Tibial nerve (tissue), 4 donors: ENCODE measurements around the gene SOHLH2. TPM values are rescaled to one million over a fixed set of nuclear protein-coding genes. Genes with fewer than 3 reads are reported as not detected.
A peak's percentile ranks its signal among the peaks of the same experiment; 100 is the strongest.

Experiments used
- DNase-seq, 2 donors: peaks; one replicate each; pipeline ENCODE4 v3.0.0-alpha.2; 2019; ENCODE audit warnings: low spot score in 2 of 2
- H3K27ac ChIP-seq, 4 donors: fragments of 200-600 bp; sonication (generic) in 3 of 4; one replicate each; pipeline ENCODE4 v1.5.1; 2017 to 2019; ENCODE audit warnings: mild to moderate bottlenecking in 1 of 4
- H3K27me3 ChIP-seq, 2 donors: fragments of 200-600 bp; sonication (generic) in 1 of 2; one replicate each; pipeline versions ENCODE4 v1.5.1 to v1.6.0; 2017 to 2019
- H3K36me3 ChIP-seq, 3 donors: fragments of 200-600 bp; sonication (generic); one replicate each; pipeline ENCODE4 v1.5.1; 2018 to 2019
- H3K4me1 ChIP-seq, 4 donors: fragments of 200-600 bp; sonication (generic) in 3 of 4; one replicate each; pipeline ENCODE4 v1.5.1; 2017 to 2019
- H3K4me3 ChIP-seq, 4 donors: fragments of 200-600 bp; sonication (generic) in 3 of 4; one replicate each; pipeline ENCODE4 v1.5.1; 2017 to 2019; ENCODE audit warnings: mild to moderate bottlenecking in 1 of 4, moderate library complexity in 1 of 4
- H3K9me3 ChIP-seq, 4 donors: fragments of 200-600 bp; sonication (generic) in 3 of 4; one replicate each; pipeline ENCODE4 v1.5.1; 2017 to 2019
- EP300 ChIP-seq, 2 donors: sonication (generic); formaldehyde crosslinking; IDR thresholded peaks; one replicate each; pipeline ENCODE4 v1.6.1; 2017; ENCODE audit warnings: antibody characterized with exemption in 2 of 2, mild to moderate bottlenecking in 1 of 2
- POLR2A ChIP-seq, 2 donors: fragments of 450-650 bp; IDR thresholded peaks; one replicate each; pipeline ENCODE4 v1.6.1; 2017; ENCODE audit warnings: antibody characterized with exemption in 2 of 2, mild to moderate bottlenecking in 2 of 2, moderate library complexity in 2 of 2
- WGBS, 2 donors: methylation state at CpG; one replicate each; pipeline ENCODE4 v1.1.5; 2018; 5-methylcytosine and 5-hydroxymethylcytosine counted together
- total RNA-seq, 4 donors: library from RNA; depleted of rRNA; stranded (reverse); fragments of >200 nt; gene quantifications; one replicate each; pipeline ENCODE4 v1.1.0, GENCODE V29; 2016
- TF ChIP-seq, protein P1 (sequence below), 5 experiments: fragments of 200-600 bp in 3 of 5; fragments of 450-650 bp in 2 of 5; sonication (generic) in 3 of 5; IDR thresholded peaks; one replicate each; pipeline ENCODE4 v1.5.1; 2016 to 2019; ENCODE audit warnings: antibody characterized with exemption in 5 of 5, mild to moderate bottlenecking in 3 of 5, moderate library complexity in 2 of 5

SOHLH2 gene
- total RNA-seq, 4 donors from 2014 or later: 0.20 TPM; not detected in 3

DNA sequence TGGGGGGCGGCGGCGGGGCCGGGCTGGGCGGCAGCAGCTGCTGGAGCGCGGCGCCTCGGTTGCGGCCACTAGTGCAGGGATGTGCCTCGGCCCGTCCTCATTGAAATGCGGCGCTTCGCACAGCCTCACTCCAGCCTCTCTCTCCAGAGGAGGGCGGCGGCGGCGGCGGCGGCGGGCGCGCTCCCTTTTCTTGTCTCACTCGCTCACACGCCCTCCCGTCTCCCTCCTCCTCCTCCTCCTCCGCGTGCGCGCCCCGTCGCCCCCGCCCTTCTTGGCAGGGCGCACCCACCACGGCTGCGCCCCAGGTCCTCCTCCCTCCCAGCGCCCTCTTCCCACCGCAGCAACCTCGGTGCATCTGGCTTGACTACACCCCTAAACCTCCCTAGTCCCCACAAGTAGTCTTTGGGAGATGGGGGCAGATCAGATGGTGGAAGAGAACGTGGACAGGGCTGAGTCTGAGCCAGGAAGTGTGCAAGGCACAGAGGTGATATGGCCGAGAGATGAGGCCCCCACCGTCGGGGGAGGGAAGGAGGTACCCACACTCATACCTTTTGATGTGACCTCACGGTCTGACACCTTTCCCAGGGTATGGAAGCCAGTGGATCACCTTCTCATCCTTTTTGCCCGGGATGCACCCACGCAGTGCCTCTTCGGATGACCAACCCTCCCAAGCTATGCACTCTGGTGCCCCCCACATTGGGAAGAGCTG, 83.0 kb downstream of the SOHLH2 start, which contains the start of gene DCLK1:
Gene DCLK1 (minus strand): TSS at position 161 of the 709 bp plus-strand sequence.
- Histone ChIP-seq H3K36me3 (no peaks in the 10 kb centered on the region), H3K27ac (peak within 1 kb of the TSS; percentile 36 to 81 (median 50)), H3K4me3 (peak within 1 kb of the TSS; percentile 30 to 60 (median 40)), H3K27me3 (peaks cover 0 to 8% of the 10 kb centered on the region in 2 donors), H3K9me3 (no peaks in the 10 kb centered on the region), H3K4me1 (peaks cover 0 to 17% (median 0%) of the 10 kb centered on the region in 4 donors)
- TF ChIP-seq, protein P1, sequence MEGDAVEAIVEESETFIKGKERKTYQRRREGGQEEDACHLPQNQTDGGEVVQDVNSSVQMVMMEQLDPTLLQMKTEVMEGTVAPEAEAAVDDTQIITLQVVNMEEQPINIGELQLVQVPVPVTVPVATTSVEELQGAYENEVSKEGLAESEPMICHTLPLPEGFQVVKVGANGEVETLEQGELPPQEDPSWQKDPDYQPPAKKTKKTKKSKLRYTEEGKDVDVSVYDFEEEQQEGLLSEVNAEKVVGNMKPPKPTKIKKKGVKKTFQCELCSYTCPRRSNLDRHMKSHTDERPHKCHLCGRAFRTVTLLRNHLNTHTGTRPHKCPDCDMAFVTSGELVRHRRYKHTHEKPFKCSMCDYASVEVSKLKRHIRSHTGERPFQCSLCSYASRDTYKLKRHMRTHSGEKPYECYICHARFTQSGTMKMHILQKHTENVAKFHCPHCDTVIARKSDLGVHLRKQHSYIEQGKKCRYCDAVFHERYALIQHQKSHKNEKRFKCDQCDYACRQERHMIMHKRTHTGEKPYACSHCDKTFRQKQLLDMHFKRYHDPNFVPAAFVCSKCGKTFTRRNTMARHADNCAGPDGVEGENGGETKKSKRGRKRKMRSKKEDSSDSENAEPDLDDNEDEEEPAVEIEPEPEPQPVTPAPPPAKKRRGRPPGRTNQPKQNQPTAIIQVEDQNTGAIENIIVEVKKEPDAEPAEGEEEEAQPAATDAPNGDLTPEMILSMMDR (IDR thresholded peaks at IDR 0.05): no peak
- peak in 1 of 2 donors; percentile 20 for TF ChIP-seq EP300 (IDR thresholded peaks at IDR 0.05)
- no peak for TF ChIP-seq POLR2A (IDR thresholded peaks at IDR 0.05)
- DNase-seq: peak; percentile 56 to 60
- WGBS, 2 donors: 9 to 13% methylated on average over 28 to 44 of the region's 48 CpGs

DNA sequence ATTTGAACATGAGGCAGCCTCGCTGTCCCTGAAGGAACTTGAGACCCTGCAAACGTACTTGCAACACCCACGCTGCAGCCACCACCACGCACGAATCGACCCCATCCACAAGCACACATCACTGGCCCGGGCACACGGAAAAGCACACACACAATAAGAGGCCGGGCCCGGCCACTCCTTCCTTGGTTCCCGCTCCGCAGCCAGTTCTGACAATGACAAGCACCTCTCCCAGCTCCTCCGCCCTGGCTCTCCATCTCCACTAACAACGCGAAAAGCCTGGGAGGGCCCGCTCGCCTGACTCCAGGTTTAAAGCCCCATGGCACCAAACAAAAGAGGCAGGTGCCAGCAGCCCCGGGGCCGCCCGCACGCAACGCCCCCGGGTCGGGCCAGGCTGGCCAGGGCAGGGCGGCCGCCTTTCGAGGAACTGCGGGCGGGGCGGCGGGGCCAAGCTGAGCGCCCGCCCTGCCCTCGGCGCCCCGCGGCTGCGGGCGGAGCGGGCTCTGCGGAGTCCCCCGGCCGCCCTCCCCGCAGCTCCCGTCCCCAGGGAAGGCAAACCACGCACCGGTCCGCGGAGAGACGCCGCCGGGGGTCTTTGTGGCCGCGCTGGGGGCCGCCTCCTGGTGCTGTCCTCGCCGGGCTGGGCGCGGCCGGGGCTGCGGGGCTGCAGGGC, 83.7 kb downstream of the SOHLH2 start:
- peak overlapping the region; percentile 30 to 60 (median 40) for H3K4me3 ChIP-seq
- peaks cover 0 to 17% (median 0%) of the 10 kb centered on the region in 4 donors for H3K4me1 ChIP-seq
- no peak for TF ChIP-seq EP300 (IDR thresholded peaks at IDR 0.05)
- TF ChIP-seq POLR2A (IDR thresholded peaks at IDR 0.05): no peak
- TF ChIP-seq, protein P1 (IDR thresholded peaks at IDR 0.05): no peak
- peaks cover 0 to under 1% (median 0%) of the 10 kb centered on the region in 3 donors for H3K36me3 ChIP-seq
- WGBS, 2 donors: 2 to 3% methylated on average over 17 to 30 of the region's 61 CpGs
- peak in 1 of 2 donors; percentile 21 for DNase-seq
- peak overlapping the region in 2 of 4 donors; percentile 51 to 81 for H3K27ac ChIP-seq
- peaks cover 0 to 8% of the 10 kb centered on the region in 2 donors for H3K27me3 ChIP-seq
- no peaks in the 10 kb centered on the region for H3K9me3 ChIP-seq

DNA sequence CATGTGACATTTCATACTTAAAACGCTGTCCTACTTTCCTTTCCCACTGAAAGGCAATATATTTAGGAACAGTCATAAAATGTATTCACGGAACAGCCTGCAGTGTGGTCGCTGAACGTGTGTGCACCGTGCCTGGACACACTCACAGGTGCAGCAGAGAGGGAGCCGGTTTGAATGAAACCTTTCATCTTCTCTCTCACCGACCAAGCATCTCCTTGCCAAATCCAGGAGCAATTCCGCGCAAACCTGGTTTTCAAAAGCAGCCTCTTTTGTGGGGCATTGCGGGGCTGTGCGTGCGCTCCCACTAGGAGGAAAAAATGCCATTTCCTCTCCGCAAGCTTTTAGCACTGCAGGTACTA, 84.2 kb downstream of the SOHLH2 start:
- Histone ChIP-seq H3K27ac (peak overlapping the region in 1 of 4 donors; percentile 81), H3K9me3 (no peaks in the 10 kb centered on the region), H3K36me3 (peaks cover 0 to 3% (median 0%) of the 10 kb centered on the region in 3 donors), H3K4me3 (peak overlapping the region; percentile 30 to 60 (median 40)), H3K4me1 (peaks cover 0 to 17% (median 0%) of the 10 kb centered on the region in 4 donors), H3K27me3 (peaks cover 0 to 8% of the 10 kb centered on the region in 2 donors)
- no peak for DNase-seq
- 31 to 36% methylated on average over 13 of the region's 13 CpGs for WGBS, 2 donors
- TF ChIP-seq, protein P1 (IDR thresholded peaks at IDR 0.05): no peak
- TF ChIP-seq POLR2A (IDR thresholded peaks at IDR 0.05) (no peak), EP300 (IDR thresholded peaks at IDR 0.05) (no peak)

DNA sequence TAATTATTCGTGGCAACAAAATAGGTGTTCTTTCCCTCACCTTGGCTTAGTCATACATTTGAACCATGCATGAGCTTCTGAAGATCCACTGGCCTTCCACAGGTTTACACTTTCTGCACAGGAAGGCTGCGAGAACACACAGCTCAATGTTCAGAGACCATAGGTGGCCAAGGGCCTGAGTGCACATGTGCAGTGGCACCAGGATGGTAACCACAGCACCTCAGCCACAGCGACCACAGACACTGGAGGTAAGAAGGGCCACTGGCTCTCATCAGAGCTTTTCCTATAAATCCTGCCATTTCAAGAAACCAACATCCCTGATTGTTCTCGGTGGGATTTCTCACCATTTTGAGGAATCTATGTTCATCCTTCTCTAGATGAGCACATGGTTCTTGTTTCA, 84.8 kb downstream of the SOHLH2 start:
- Histone ChIP-seq H3K27me3 (peaks cover 0 to 8% of the 10 kb centered on the region in 2 donors), H3K36me3 (peaks cover 0 to 3% (median 0%) of the 10 kb centered on the region in 3 donors), H3K27ac (no peak overlapping the region), H3K4me3 (peak overlapping the region in 3 of 4 donors; percentile 30 to 60 (median 35)), H3K4me1 (peaks cover 0 to 21% (median 0%) of the 10 kb centered on the region in 4 donors), H3K9me3 (no peaks in the 10 kb centered on the region)
- no peak for TF ChIP-seq POLR2A (IDR thresholded peaks at IDR 0.05)
- TF ChIP-seq, protein P1 (IDR thresholded peaks at IDR 0.05): no peak
- TF ChIP-seq EP300 (IDR thresholded peaks at IDR 0.05): no peak
- WGBS, 2 donors: 89 to 91% methylated on average over 4 of the region's 4 CpGs
- DNase-seq: no peak

DNA sequence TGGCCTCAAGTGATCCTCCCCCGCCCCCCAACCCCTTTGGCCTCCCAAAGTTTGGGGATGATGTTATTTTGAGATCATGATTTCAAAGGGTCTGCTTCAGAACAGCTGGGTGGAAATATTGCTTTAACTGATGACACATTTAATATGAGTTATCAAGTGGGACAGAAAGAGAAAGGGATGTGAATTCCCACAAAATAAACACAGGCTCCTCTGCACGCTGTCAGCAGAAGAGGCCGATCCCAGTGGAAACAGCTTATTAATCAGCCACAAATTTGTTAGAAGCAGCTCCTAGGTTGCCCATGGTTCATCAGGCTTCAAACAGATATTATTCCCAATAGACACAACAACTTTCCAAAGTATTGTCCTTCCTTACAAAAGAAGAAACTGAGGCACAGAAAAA, 87.9 kb downstream of the SOHLH2 start:
- 79 to 83% methylated on average over 3 of the region's 3 CpGs for WGBS, 2 donors
- no peak for TF ChIP-seq POLR2A (IDR thresholded peaks at IDR 0.05)

More for the DNA sequence above, 87.9 kb downstream of the SOHLH2 start:
- no peak overlapping the region for H3K4me3 ChIP-seq
- peaks cover 0 to 18% (median 0%) of the 10 kb centered on the region in 4 donors for H3K4me1 ChIP-seq
- no peak for DNase-seq
- H3K36me3 ChIP-seq: peaks cover 0 to 3% (median 0%) of the 10 kb centered on the region in 3 donors
- no peak overlapping the region for H3K27ac ChIP-seq
- peaks cover 0 to 8% of the 10 kb centered on the region in 2 donors for H3K27me3 ChIP-seq
- no peaks in the 10 kb centered on the region for H3K9me3 ChIP-seq
